H54 (cell line): Measurements from ENCODE around the gene RNF113B.

Source experiments
- DNase-seq: peaks from one replicate; pipeline ENCODE4 v3.0.0; 2011; ENCODE audit warnings: low spot score, mixed read lengths; ENCODE audit not compliant: insufficient read length
- FAIRE-seq: peaks from 3 replicates; lab custom pipeline; 2011; peaks lifted over from hg19 to GRCh38; lab: Jason Lieb, UNC
- POLR2A ChIP-seq: IDR thresholded peaks from 2 replicates; pipeline ENCODE4 v1.6.1; 2011; ENCODE audit warnings: low read depth, mild to moderate bottlenecking, low read length

RNF113B gene

GRCh38 chr13:98176777-98177608 lies at the start of gene RNF113B:
RNF113B (minus strand) TSS chr13:98177269; CDS start chr13:98177236, 33 bp downstream.
- FAIRE-seq: no peak
- no peak for TF ChIP-seq POLR2A
- DNase-seq: no peak

GRCh38 chr13:98226496-98226895 lies 49.4 kb upstream of the RNF113B start:
- FAIRE-seq (no peak), DNase-seq (no peak)
- TF ChIP-seq POLR2A: no peak

DNA sequence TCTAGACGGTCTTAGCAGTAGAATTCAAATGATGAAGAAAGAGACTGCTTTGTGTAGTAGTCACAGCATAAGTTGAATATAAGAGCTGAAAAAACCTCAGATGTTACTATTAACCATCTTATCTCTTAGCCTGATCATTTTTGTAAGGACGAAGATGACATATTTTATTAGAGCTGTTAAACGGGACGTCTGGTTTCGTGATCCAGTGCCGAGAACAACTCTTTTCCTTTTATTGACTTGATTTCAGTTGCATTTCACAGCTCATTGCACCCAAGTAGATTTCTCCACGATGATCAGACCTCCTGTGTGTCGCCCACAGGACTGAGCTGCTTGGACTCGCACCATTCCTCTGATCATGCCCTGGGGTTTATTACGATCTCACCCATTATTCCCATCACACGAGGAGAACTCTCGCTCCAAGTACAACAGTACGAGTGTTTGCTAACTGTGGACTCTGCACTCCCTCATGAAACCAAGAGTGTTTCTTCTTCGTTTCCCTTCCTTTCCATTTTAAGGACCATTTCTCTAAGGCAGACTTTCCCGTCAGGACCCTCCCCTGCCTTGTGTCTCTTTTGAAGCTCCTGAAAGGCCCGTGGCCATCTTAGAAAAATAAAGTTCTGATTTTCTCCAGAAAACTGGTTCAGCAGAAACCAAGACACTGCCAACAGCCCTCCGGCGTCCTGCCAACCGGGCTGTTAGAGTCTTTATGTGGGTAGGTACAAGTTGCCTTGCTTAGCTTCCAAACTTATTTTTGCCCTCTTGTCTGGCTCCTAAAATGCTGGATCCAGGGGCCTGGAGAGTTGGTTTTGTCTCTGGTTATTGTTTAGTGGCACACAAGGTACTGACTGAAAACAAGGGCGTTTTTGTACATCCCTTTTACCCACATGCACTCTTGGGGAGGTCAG lies 48.2 kb upstream of the RNF113B start:
- no peak for TF ChIP-seq POLR2A
- DNase-seq (no peak), FAIRE-seq (no peak)

DNA sequence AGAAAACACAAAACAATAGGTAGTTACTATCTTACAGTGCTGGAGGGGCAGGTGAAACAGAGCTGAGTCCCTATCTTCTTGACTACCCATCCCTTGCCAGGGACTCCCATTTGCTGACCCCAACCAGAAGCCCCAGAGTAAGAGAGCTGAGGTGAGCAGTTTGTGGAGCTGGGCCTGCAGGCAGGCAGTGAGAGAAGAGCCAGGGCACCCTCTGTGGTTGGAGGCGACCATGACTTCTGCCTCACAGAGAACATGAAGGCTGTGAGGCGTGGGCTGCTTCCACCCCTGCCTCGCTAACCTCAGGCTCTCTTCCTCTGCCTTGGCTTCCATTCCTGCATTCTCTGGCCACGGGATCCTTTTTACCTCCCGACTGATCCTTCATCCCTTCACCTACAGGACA lies 47.5 kb upstream of the RNF113B start:
- DNase-seq (no peak), FAIRE-seq (no peak)
- no peak for TF ChIP-seq POLR2A

DNA sequence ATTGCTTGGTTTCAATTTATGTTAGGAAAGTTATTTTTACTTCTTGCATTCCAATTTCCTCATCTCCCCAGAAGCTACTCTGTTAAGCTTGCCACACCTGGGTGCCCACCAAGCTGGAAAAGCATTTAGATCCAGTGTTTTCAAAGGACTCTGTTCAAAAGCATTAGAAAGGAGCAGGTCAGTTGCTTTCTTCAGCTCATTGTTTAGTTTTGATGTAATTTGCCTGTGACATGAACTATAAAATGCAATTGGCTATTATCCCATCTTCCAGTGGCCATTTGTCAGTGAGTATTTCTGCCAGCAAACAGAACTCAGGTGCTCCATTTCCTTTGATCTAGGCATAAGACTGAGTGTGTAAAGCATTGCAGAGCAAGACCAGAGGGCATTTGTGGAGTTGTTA lies 46.7 kb upstream of the RNF113B start:
- FAIRE-seq (no peak), DNase-seq (no peak)
- no peak for TF ChIP-seq POLR2A

DNA sequence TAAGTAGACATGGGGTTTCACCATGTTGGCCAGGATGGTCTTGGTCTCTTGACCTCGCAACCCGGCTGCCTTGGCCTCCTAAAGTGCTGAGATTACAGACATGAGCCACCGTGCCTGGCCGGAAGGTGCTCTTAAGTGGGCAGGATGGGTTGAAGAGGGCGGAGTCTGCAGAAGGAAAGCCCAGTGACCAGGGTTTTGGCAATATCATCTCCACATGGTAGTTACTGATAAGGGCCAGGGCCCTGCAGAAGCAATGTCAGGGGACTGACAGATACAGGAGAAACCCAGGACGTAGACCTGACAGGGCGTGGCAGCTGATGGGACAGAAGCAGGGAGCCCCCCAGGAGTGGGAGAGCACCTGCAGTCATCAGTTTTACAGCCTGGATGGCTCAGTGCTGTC lies 45.7 kb upstream of the RNF113B start:
- TF ChIP-seq POLR2A: no peak
- FAIRE-seq (no peak), DNase-seq (no peak)

- no peak for TF ChIP-seq POLR2A
- DNase-seq: no peak
- peak; percentile 36 for FAIRE-seq
Measured at GRCh38 chr13:98222081-98222554, 45.0 kb upstream of the RNF113B start.

- TF ChIP-seq POLR2A: no peak
- FAIRE-seq: no peak
Measured at GRCh38 chr13:98221234-98221633, 44.2 kb upstream of the RNF113B start.

GRCh38 chr13:98220271-98220791 lies 43.3 kb upstream of the RNF113B start:
- TF ChIP-seq POLR2A: no peak
- FAIRE-seq (no peak), DNase-seq (no peak)

More at GRCh38 chr13:98221234-98221633, 44.2 kb upstream of the RNF113B start:
- no peak for DNase-seq

- TF ChIP-seq POLR2A: no peak
- FAIRE-seq: no peak
- DNase-seq: no peak
Measured at GRCh38 chr13:98219685-98220084, 42.6 kb upstream of the RNF113B start.

DNA sequence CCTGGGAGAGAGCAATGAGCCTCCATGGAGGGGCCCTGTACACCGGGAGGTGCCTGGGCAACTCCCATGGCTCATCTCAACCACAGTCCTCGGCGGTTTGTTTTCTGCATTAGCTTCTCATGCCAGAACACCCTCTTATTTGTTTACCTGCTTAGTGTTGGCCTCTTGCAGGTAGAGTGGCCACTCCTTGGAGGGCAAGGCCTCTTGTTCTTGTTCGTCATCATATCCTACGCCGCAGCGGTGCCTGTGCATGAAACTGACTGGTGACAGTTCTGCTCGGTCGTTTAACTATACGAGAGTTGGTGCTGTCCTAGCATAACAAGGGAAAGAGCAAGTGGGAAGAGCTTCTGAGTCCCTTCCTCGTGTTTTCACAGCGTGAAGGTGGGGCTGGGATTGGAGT lies 40.5 kb upstream of the RNF113B start:
- no peak for FAIRE-seq
- no peak for DNase-seq
- no peak for TF ChIP-seq POLR2A

- no peak for DNase-seq
- TF ChIP-seq POLR2A: no peak
- FAIRE-seq: no peak
Measured at GRCh38 chr13:98216711-98217285, 39.7 kb upstream of the RNF113B start.

GRCh38 chr13:98216135-98216565 lies 39.1 kb upstream of the RNF113B start:
- peak; percentile 98 for FAIRE-seq
- peak; percentile 97 for DNase-seq
- 0 out of 2 replicates have a peak, but pooled peaks have one; percentile 21 for TF ChIP-seq POLR2A

DNA sequence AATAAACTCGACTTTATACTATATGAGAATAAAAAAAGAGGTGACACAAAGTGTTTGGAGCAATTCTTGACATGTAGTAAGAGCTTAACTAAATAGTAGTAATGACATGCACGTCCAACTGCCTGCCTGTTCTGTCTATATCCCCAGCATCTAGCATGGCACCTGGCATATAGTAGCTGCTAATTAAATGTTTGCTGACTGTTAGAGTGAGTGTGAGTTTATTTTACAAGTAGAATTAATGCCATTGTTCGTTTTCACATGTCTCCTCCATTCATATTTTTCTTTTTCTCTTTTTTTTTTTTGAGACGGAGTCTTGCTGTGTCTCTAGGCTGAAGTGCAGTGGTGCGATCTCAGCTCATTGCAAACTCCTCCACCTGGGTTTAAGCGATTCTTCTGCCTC lies 38.4 kb upstream of the RNF113B start:
- no peak for FAIRE-seq
- no peak for TF ChIP-seq POLR2A
- DNase-seq: no peak
